Bronchial epithelial cell (primary cell): ENCODE results near the gene CFH. TPM values are rescaled to one million over a fixed set of nuclear protein-coding genes. Genes with fewer than 3 reads are reported as not detected.
"Not testable (repeated sequence)": the region's sequence is repeated elsewhere in the genome, so short reads cannot be mapped to it uniquely, and the experiment has no call there.

Experiments used
- DNase-seq: peaks from one replicate; pipeline ENCODE4 v3.0.0-alpha.2; 2010; ENCODE audit warnings: low read depth
- FAIRE-seq: peaks from 2 replicates; lab custom pipeline; 2011; peaks lifted over from hg19 to GRCh38; lab: Jason Lieb, UNC
- H3K27me3 ChIP-seq: 2 replicates; pipeline ENCODE4 v1.5.1; 2011; ENCODE audit warnings: low read length; ENCODE audit not compliant: control insufficient read depth, insufficient read depth
- H3K36me3 ChIP-seq: 2 replicates; pipeline ENCODE4 v1.5.1; 2011; ENCODE audit warnings: low read length; ENCODE audit not compliant: control insufficient read depth, insufficient read depth
- H3K4me3 ChIP-seq: 2 replicates; pipeline ENCODE4 v1.5.1; 2011; ENCODE audit warnings: mild to moderate bottlenecking, low read depth, low read length, control low read depth
- total RNA-seq: library from RNA; depleted of rRNA; stranded (reverse); fragments of >200 nt; gene quantifications from 2 replicates; pipeline ENCODE4 v1.2.1, GENCODE V29; 2014
- TF ChIP-seq, protein P1 (sequence below): IDR thresholded peaks from 2 replicates; pipeline ENCODE4 v1.5.1; 2011; ENCODE audit warnings: mild to moderate bottlenecking, moderate library complexity, low read length, control low read depth, inconsistent platforms; ENCODE audit not compliant: insufficient read depth, severe bottlenecking

The CFH gene
- total RNA-seq, 1 donor from 2014 or later = 22.9 TPM

GRCh38 chr1:196734006-196734405 lies 82.2 kb downstream of the CFH start:
- no peak for FAIRE-seq
- TF ChIP-seq, protein P1, sequence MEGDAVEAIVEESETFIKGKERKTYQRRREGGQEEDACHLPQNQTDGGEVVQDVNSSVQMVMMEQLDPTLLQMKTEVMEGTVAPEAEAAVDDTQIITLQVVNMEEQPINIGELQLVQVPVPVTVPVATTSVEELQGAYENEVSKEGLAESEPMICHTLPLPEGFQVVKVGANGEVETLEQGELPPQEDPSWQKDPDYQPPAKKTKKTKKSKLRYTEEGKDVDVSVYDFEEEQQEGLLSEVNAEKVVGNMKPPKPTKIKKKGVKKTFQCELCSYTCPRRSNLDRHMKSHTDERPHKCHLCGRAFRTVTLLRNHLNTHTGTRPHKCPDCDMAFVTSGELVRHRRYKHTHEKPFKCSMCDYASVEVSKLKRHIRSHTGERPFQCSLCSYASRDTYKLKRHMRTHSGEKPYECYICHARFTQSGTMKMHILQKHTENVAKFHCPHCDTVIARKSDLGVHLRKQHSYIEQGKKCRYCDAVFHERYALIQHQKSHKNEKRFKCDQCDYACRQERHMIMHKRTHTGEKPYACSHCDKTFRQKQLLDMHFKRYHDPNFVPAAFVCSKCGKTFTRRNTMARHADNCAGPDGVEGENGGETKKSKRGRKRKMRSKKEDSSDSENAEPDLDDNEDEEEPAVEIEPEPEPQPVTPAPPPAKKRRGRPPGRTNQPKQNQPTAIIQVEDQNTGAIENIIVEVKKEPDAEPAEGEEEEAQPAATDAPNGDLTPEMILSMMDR = no peak
- Histone ChIP-seq H3K27me3 (no peaks in the 10 kb centered on the region), H3K36me3 (peaks cover 2% of the 10 kb centered on the region), H3K4me3 (no peak overlapping the region)
- no peak for DNase-seq

GRCh38 chr1:196734460-196734859 lies 82.6 kb downstream of the CFH start:
- DNase-seq (no peak), FAIRE-seq (no peak)
- Histone ChIP-seq H3K27me3 (no peaks in the 10 kb centered on the region), H3K36me3 (peaks cover 2% of the 10 kb centered on the region), H3K4me3 (no peak overlapping the region)
- TF ChIP-seq, protein P1 = no peak

DNA sequence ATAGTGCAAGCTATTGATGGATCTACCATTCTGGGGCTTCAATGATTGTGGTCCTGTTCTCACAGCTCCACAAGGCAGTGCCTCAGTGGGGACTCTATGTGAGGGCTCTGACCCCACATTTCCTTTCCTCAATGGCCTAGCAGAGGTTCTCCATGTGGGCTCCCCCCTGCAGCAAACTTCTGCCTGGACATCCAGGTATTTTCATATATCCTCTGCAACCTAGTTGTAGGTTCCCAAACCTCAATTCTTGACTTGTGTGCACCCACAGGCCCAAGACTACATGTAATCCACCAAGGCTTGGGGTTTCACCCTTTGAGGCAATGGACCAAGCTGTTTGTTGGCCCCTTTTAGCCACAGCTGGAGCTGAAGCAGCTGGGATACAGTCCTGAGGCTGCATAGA lies 86.9 kb downstream of the CFH start:
- no peak for FAIRE-seq
- no peaks in the 10 kb centered on the region for H3K27me3 ChIP-seq
- H3K36me3 ChIP-seq = peaks cover 3% of the 10 kb centered on the region
- TF ChIP-seq, protein P1 = no peak
- no peak overlapping the region for H3K4me3 ChIP-seq
- DNase-seq = no peak

- H3K4me3 ChIP-seq, H3K36me3 ChIP-seq, FAIRE-seq, H3K27me3 ChIP-seq: not testable (repeated sequence)
- peak; percentile 37 for DNase-seq
Measured at GRCh38 chr1:196743244-196743643, 91.4 kb downstream of the CFH start.

- not testable (repeated sequence) for DNase-seq, H3K27me3 ChIP-seq, FAIRE-seq, H3K4me3 ChIP-seq, H3K36me3 ChIP-seq
Measured at GRCh38 chr1:196765019-196765740, 113.3 kb downstream of the CFH start.

- not testable (repeated sequence) for H3K27me3 ChIP-seq, DNase-seq, H3K36me3 ChIP-seq, FAIRE-seq, H3K4me3 ChIP-seq
Measured at GRCh38 chr1:196769823-196770222, 118.0 kb downstream of the CFH start.

DNA sequence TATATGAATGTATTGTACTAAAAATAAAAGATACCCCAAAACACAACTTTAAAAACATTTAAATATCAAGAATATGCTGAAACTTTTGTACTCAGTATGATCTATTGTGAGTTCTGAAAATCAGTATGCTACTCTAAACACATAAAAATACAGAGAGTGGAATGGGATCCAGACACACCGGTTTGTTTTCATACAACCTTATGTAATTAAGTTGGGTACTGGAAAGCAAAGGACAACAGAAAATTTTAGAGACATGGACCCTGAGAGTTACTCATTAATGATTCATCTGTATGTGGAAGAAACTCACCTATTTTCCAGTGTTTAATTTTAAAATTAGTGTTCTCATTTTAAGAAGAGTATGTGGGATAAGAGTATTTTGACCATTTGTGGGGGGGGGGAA lies 121.9 kb downstream of the CFH start:
- FAIRE-seq = no peak

More for the DNA sequence above, 121.9 kb downstream of the CFH start:
- Histone ChIP-seq H3K27me3 (no peaks in the 10 kb centered on the region), H3K4me3 (no peak overlapping the region), H3K36me3 (no peaks in the 10 kb centered on the region)
- TF ChIP-seq, protein P1 = no peak
- DNase-seq = no peak
